HCT116 (cell line): ENCODE measurements around the gene TUB. TPM values are rescaled to one million over a fixed set of nuclear protein-coding genes. Genes with fewer than 3 reads are reported as not detected.

Experiments used
- ATAC-seq: fragments of 200-7000 bp; cut with Tn5 transposase; 2 replicates; pipeline ENCODE4 v1.9.1; 2020; ENCODE audit warnings: mild to moderate bottlenecking, moderate library complexity
- BruUV-seq: library from RNA; stranded (reverse); fragments of 400-500 nt; replicated peaks from 2 replicates; lab custom pipeline; 2021; lab: Mats Ljungman, UMichigan
- CTCF ChIA-PET: fragments of 300-600 bp; sonication (Branson Sonifier 250); formaldehyde crosslinking; loops from one replicate; lab custom pipeline; 2021; ENCODE audit warnings: antibody characterized with exemption; lab: Charles Lee
- POLR2A ChIA-PET: fragments of 300-600, 350-600 bp; sonication (Branson Sonifier 250); formaldehyde crosslinking; loops from one replicate; lab custom pipeline; 2021; ENCODE audit warnings: antibody characterized with exemption; lab: Charles Lee
- RAD21 ChIA-PET, 2 experiments: fragments of 300-600 bp; sonication (Branson Sonifier 250); formaldehyde crosslinking; loops; one replicate each; lab custom pipeline; 2023; ENCODE audit warnings: low total read pairs in 2 of 2; ENCODE audit not compliant: uncharacterized antibody in 2 of 2, unreplicated experiment in 2 of 2, low non-redundant PET in 1 of 2; lab: Charles Lee
- DNase-seq: peaks from one replicate; pipeline ENCODE4 v3.0.0-alpha.2; 2010; ENCODE audit warnings: low read depth, low spot score
- H2AFZ ChIP-seq: fragments of 200-600 bp; shearing (Covaris generic), sonication (generic); 2 replicates; pipeline ENCODE4 v1.6.1; 2017; ENCODE audit warnings: low read depth, mixed run types, mixed read lengths, antibody characterized with exemption, low read length; ENCODE audit not compliant: poor library complexity, severe bottlenecking
- H3K27ac ChIP-seq: 2 replicates; pipeline ENCODE4 v1.5.1; 2012; ENCODE audit warnings: low read depth, low read length
- H3K27me3 ChIP-seq: fragments of 200-600 bp; sonication (generic); 2 replicates; pipeline ENCODE4 v1.6.1; 2016; ENCODE audit warnings: mixed run types, low read length, mixed read lengths; ENCODE audit not compliant: insufficient read depth
- H3K36me3 ChIP-seq, 2 experiments: fragments of 200-500 bp in 1 of 2; fragments of 200-600 bp in 1 of 2; sonication (Bioruptor generic) in 1 of 2; sonication (generic) in 1 of 2; 2 replicates each; pipeline versions ENCODE4 v1.5.1 to v1.6.1; 2014 to 2016; ENCODE audit warnings: low read length in 2 of 2, inconsistent platforms in 1 of 2, mixed read lengths in 1 of 2, mixed run types in 1 of 2; ENCODE audit not compliant: insufficient read depth in 2 of 2, control insufficient read depth in 1 of 2
- H3K4me1 ChIP-seq, 2 experiments: fragments of 200-600 bp in 1 of 2; sonication (generic) in 1 of 2; 2 replicates each; pipeline versions ENCODE4 v1.5.1 to v1.6.1; 2012 to 2017; ENCODE audit warnings: low read length in 2 of 2, inconsistent platforms in 1 of 2, mild to moderate bottlenecking in 1 of 2, mixed read lengths in 1 of 2, mixed run types in 1 of 2, moderate library complexity in 1 of 2; ENCODE audit not compliant: insufficient read depth in 2 of 2, control insufficient read depth in 1 of 2
- H3K4me2 ChIP-seq: fragments of 200-600 bp; sonication (generic); 2 replicates; pipeline ENCODE4 v1.6.1; 2017; ENCODE audit warnings: mixed run types, low read length, mixed read lengths
- H3K4me3 ChIP-seq, 2 experiments: fragments of 200-600 bp in 1 of 2; sonication (generic) in 1 of 2; replicated peaks in 1 of 2; 2 replicates each; pipeline ENCODE4 v1.5.1; 2011 to 2016; ENCODE audit warnings: low read length in 2 of 2, control low read depth in 1 of 2, low read depth in 1 of 2, mild to moderate bottlenecking in 1 of 2, mixed read lengths in 1 of 2, mixed run types in 1 of 2
- H3K79me2 ChIP-seq: fragments of 200-600 bp; sonication (generic); 2 replicates; pipeline ENCODE4 v1.6.1; 2017; ENCODE audit warnings: mild to moderate bottlenecking, mixed run types, low read length, moderate library complexity, mixed read lengths; ENCODE audit not compliant: insufficient read depth
- H3K9ac ChIP-seq: fragments of 200-600 bp; sonication (generic); 2 replicates; pipeline ENCODE4 v1.6.1; 2016; ENCODE audit warnings: low read length, mixed read lengths
- H3K9me2 ChIP-seq: fragments of 200-600 bp; sonication (generic), shearing (Covaris generic); 2 replicates; pipeline ENCODE4 v1.6.1; 2017; ENCODE audit warnings: mixed run types, mild to moderate bottlenecking, moderate library complexity; ENCODE audit not compliant: insufficient read depth
- H3K9me3 ChIP-seq, 2 experiments: fragments of 200-500 bp in 1 of 2; fragments of 200-600 bp in 1 of 2; sonication (Bioruptor generic) in 1 of 2; sonication (generic) in 1 of 2; 2 replicates each; pipeline ENCODE4 v1.6.1; 2014 to 2017; ENCODE audit warnings: low read length in 2 of 2, mixed read lengths in 2 of 2, inconsistent platforms in 1 of 2, low read depth in 1 of 2, mild to moderate bottlenecking in 1 of 2, mixed run types in 1 of 2, moderate library complexity in 1 of 2; ENCODE audit not compliant: control insufficient read depth in 1 of 2, insufficient read depth in 1 of 2
- H4K20me1 ChIP-seq: fragments of 200-600 bp; sonication (generic), shearing (Covaris generic); 2 replicates; pipeline ENCODE4 v1.6.1; 2017; ENCODE audit warnings: mixed run types, mild to moderate bottlenecking, moderate library complexity; ENCODE audit not compliant: insufficient read depth
- CBX3 ChIP-seq: IDR thresholded peaks from 2 replicates; pipeline ENCODE4 v1.6.1; 2012; ENCODE audit warnings: low read depth
- CEBPB ChIP-seq: IDR thresholded peaks from 2 replicates; pipeline ENCODE4 v1.6.1; 2012; ENCODE audit warnings: low read depth
- EGR1 ChIP-seq: IDR thresholded peaks from 2 replicates; pipeline ENCODE4 v1.6.1; 2012; ENCODE audit warnings: low read depth
- EZH2 ChIP-seq: fragments of 200-600 bp; sonication (generic); IDR thresholded peaks from 2 replicates; pipeline ENCODE4 v1.6.1; 2017; ENCODE audit warnings: antibody characterized with exemption, mixed run types
- FOSL1 ChIP-seq: IDR thresholded peaks from 2 replicates; pipeline ENCODE4 v1.6.1; 2012; ENCODE audit warnings: low read depth
- POLR2A ChIP-seq: IDR thresholded peaks from 2 replicates; pipeline ENCODE4 v1.7.0; 2011; ENCODE audit warnings: borderline replicate concordance; ENCODE audit not compliant: insufficient read depth, insufficient read length; ENCODE audit errors: extremely low read depth
- POLR2AphosphoS5 ChIP-seq: IDR thresholded peaks from 2 replicates; pipeline ENCODE4 v1.6.1; 2011; ENCODE audit warnings: mild to moderate bottlenecking, low read depth, low read length, moderate library complexity
- RAD21 ChIP-seq: IDR thresholded peaks from 2 replicates; pipeline ENCODE4 v1.6.1; 2012; ENCODE audit warnings: low read depth, mild to moderate bottlenecking
- SIN3A ChIP-seq: IDR thresholded peaks from 2 replicates; pipeline ENCODE4 v1.6.1; 2012; ENCODE audit warnings: low read depth
- SP1 ChIP-seq: IDR thresholded peaks from 2 replicates; pipeline ENCODE4 v1.6.1; 2012; ENCODE audit warnings: low read depth
- ZFX ChIP-seq: fragments of 450-650 bp; IDR thresholded peaks from 2 replicates; pipeline ENCODE4 v1.6.1; 2017
- intact Hi-C: fragments of 100-400 bp; cut with micrococcal nuclease; formaldehyde crosslinking; loops from 2 replicates; pipeline ENCODE4 v1.10.0; 2022
- total RNA-seq: library from RNA; stranded (reverse); gene quantifications from one replicate; pipeline ENCODE4 v1.2.1, GENCODE V29; 2021; ENCODE audit not compliant: unreplicated experiment
- TF ChIP-seq, protein P1 (sequence below): IDR thresholded peaks from 2 replicates; pipeline ENCODE4 v1.6.1; 2012
- TF ChIP-seq, protein P2 (sequence below): IDR thresholded peaks from 2 replicates; pipeline ENCODE4 v1.6.1; 2011; ENCODE audit warnings: mild to moderate bottlenecking, low read length, moderate library complexity; ENCODE audit not compliant: insufficient replicate concordance; ENCODE audit errors: extremely low read depth
- TF ChIP-seq, protein P3 (sequence below): IDR thresholded peaks from 2 replicates; pipeline ENCODE4 v1.6.1; 2012

Gene TUB
- total RNA-seq, 1 experiment from 2014 or later, result 0.02 TPM

DNA sequence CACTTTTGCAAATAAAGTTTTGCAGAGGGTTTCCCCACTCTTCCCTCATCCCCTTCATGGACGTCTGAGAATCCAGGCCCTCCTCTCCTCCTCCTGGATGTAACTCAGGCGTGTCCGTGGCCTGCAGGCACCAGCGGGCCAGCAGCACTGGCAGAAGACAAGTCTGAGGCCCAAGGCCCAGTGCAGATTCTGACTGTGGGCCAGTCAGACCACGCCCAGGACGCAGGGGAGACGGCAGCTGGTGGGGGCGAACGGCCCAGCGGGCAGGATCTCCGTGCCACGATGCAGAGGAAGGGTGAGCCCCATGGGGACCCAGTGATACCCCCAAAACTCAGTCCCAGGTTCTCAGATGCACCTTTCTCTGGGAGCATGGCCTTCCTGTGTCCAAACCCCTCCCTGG, 14.4 kb downstream of the TUB start:
- ATAC-seq, result no peak
- intact Hi-C loops, result loop anchor here (10.0 kb wide), 3 partner anchors 201 to 1001 kb away; no protein-coding TSS in a partner anchor
- no peaks in the 10 kb centered on the region for H3K9me2 ChIP-seq
- no peak overlapping the region for H3K4me2 ChIP-seq
- H3K4me1 ChIP-seq, result peaks cover 0 to 10% of the 10 kb centered on the region in 2 experiments; a peak in 2 of 4 replicates
- RAD21 ChIA-PET, result no interaction called here
- POLR2A ChIA-PET, result no interaction called here
- no peaks in the 10 kb centered on the region for H3K79me2 ChIP-seq
- H3K36me3 ChIP-seq, result no peaks in the 10 kb centered on the region
- H3K27me3 ChIP-seq, result no peaks in the 10 kb centered on the region
- BruUV-seq, result no TSS peak
- H3K4me3 ChIP-seq, result no peak overlapping the region
- no peak overlapping the region for H3K9ac ChIP-seq
- DNase-seq, result no peak
- TF ChIP-seq EZH2 (no peak), RAD21 (no peak), POLR2AphosphoS5 (no peak), CBX3 (no peak), FOSL1 (no peak), SIN3A (no peak), ZFX (no peak), EGR1 (no peak), CEBPB (no peak), POLR2A (no peak), SP1 (no peak)
- TF ChIP-seq, protein P1, sequence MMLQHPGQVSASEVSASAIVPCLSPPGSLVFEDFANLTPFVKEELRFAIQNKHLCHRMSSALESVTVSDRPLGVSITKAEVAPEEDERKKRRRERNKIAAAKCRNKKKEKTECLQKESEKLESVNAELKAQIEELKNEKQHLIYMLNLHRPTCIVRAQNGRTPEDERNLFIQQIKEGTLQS, result no peak
- TF ChIP-seq, protein P2, sequence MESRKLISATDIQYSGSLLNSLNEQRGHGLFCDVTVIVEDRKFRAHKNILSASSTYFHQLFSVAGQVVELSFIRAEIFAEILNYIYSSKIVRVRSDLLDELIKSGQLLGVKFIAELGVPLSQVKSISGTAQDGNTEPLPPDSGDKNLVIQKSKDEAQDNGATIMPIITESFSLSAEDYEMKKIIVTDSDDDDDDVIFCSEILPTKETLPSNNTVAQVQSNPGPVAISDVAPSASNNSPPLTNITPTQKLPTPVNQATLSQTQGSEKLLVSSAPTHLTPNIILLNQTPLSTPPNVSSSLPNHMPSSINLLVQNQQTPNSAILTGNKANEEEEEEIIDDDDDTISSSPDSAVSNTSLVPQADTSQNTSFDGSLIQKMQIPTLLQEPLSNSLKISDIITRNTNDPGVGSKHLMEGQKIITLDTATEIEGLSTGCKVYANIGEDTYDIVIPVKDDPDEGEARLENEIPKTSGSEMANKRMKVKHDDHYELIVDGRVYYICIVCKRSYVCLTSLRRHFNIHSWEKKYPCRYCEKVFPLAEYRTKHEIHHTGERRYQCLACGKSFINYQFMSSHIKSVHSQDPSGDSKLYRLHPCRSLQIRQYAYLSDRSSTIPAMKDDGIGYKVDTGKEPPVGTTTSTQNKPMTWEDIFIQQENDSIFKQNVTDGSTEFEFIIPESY, result no peak
- TF ChIP-seq, protein P3, sequence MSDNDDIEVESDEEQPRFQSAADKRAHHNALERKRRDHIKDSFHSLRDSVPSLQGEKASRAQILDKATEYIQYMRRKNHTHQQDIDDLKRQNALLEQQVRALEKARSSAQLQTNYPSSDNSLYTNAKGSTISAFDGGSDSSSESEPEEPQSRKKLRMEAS, result no peak
- H2AFZ ChIP-seq, result no peak overlapping the region
- H3K27ac ChIP-seq, result no peak overlapping the region
- no peaks in the 10 kb centered on the region for H4K20me1 ChIP-seq
- CTCF ChIA-PET, result interaction anchor here (1.4 to 8.1 kb wide), 2 partner anchors 61 to 89 kb away, joined by 4 to 184 read pairs; no protein-coding TSS in a partner anchor
- H3K9me3 ChIP-seq, result no peaks in the 10 kb centered on the region
